SK-N-SH (cell line): ENCODE data around the gene CENPF. TPM values are rescaled to one million over a fixed set of nuclear protein-coding genes. Genes with fewer than 3 reads are reported as not detected.

Experiments
- CTCF ChIA-PET: fragments of 300-600, 350-600 bp; formaldehyde crosslinking; extraction: SDS; loops from one replicate; lab custom pipeline; 2021; lab: Yijun Ruan, JAX
- POLR2A ChIA-PET: fragments of 350-600 bp; sonication (Branson Sonifier 250); formaldehyde crosslinking; extraction: SDS; loops from one replicate; lab custom pipeline; 2020; ENCODE audit warnings: antibody characterized with exemption, inconsistent platforms; lab: Yijun Ruan, JAX
- DNase-seq: peaks from one replicate; pipeline ENCODE4 v3.0.0; 2012
- H2AFZ ChIP-seq: fragments of 200-600 bp; sonication (generic); 2 replicates; pipeline ENCODE4 v1.8.1; 2016; ENCODE audit warnings: antibody characterized with exemption, mild to moderate bottlenecking, low read depth
- H3F3A ChIP-seq: fragments of 200-600 bp; sonication (generic); replicated peaks from 2 replicates; pipeline ENCODE3; 2016; ENCODE audit warnings: antibody characterized with exemption, mild to moderate bottlenecking; ENCODE audit not compliant: insufficient read depth
- H3K27ac ChIP-seq, 2 experiments: fragments of 200-500 bp in 1 of 2; fragments of 200-600 bp in 1 of 2; sonication (Bioruptor generic) in 1 of 2; sonication (generic), shearing (Covaris generic) in 1 of 2; 2 replicates each; pipeline versions ENCODE4 v1.5.1 to v1.6.1; 2014 to 2016; ENCODE audit warnings: low read depth in 2 of 2, inconsistent platforms in 1 of 2, low read length in 1 of 2, mild to moderate bottlenecking in 1 of 2, mixed read lengths in 1 of 2
- H3K27me3 ChIP-seq: fragments of 200-600 bp; sonication (generic), shearing (Covaris generic); 2 replicates; pipeline ENCODE4 v1.6.1; 2016; ENCODE audit warnings: mixed run types; ENCODE audit not compliant: insufficient read depth
- H3K36me3 ChIP-seq, 2 experiments: fragments of 200-500 bp in 1 of 2; fragments of 200-600 bp in 1 of 2; sonication (Bioruptor generic) in 1 of 2; sonication (generic) in 1 of 2; replicated peaks in 1 of 2; 2 replicates each; pipeline versions ENCODE3 to v1.5.1; 2014 to 2016; ENCODE audit warnings: low read length in 1 of 2, mild to moderate bottlenecking in 1 of 2; ENCODE audit not compliant: insufficient read depth in 2 of 2, control insufficient read depth in 1 of 2
- H3K4me1 ChIP-seq, 2 experiments: fragments of 200-500 bp in 1 of 2; fragments of 200-600 bp in 1 of 2; sonication (Bioruptor generic) in 1 of 2; sonication (generic), shearing (Covaris generic) in 1 of 2; 2 replicates each; pipeline versions ENCODE4 v1.5.1 to v1.6.1; 2014 to 2016; ENCODE audit warnings: low read depth in 1 of 2, low read length in 1 of 2, mixed run types in 1 of 2; ENCODE audit not compliant: insufficient read depth in 2 of 2, control insufficient read depth in 1 of 2
- H3K4me2 ChIP-seq: fragments of 200-600 bp; sonication (generic), shearing (Covaris generic); 2 replicates; pipeline ENCODE4 v1.6.1; 2017; ENCODE audit warnings: mixed run types
- H3K4me3 ChIP-seq, 2 experiments: fragments of 200-500 bp in 1 of 2; fragments of 200-600 bp in 1 of 2; sonication (Bioruptor generic) in 1 of 2; sonication (generic), shearing (Covaris generic) in 1 of 2; 2 replicates each; pipeline versions ENCODE4 v1.5.1 to v1.8.1; 2014 to 2016; ENCODE audit warnings: low read depth in 2 of 2, inconsistent platforms in 1 of 2, low read length in 1 of 2, mild to moderate bottlenecking in 1 of 2, mixed read lengths in 1 of 2, moderate library complexity in 1 of 2
- H3K79me2 ChIP-seq: fragments of 200-600 bp; sonication (generic); 2 replicates; pipeline ENCODE4 v1.8.1; 2017; ENCODE audit warnings: mild to moderate bottlenecking; ENCODE audit not compliant: insufficient read depth
- H3K9ac ChIP-seq: fragments of 200-600 bp; sonication (generic); 2 replicates; pipeline ENCODE4 v1.6.1; 2017; ENCODE audit warnings: mixed run types
- H3K9me2 ChIP-seq: fragments of 200-600 bp; sonication (generic); 2 replicates; pipeline ENCODE4 v1.6.1; 2017; ENCODE audit warnings: mixed run types
- H3K9me3 ChIP-seq: fragments of 200-600 bp; sonication (generic); 2 replicates; pipeline ENCODE4 v1.6.1; 2017; ENCODE audit warnings: mixed run types, mild to moderate bottlenecking, moderate library complexity
- H4K20me1 ChIP-seq: fragments of 200-600 bp; sonication (generic); 2 replicates; pipeline ENCODE4 v1.6.1; 2017; ENCODE audit warnings: mild to moderate bottlenecking, mixed run types; ENCODE audit not compliant: insufficient read depth
- CHD2 ChIP-seq: fragments of 150-350 bp; IDR thresholded peaks from 2 replicates; pipeline ENCODE4 v1.6.1; 2018; ENCODE audit warnings: low read length; ENCODE audit not compliant: partially characterized antibody
- ELF1 ChIP-seq: IDR thresholded peaks from 2 replicates; pipeline ENCODE4 v1.4.0; 2012
- EP300 ChIP-seq, 2 experiments: IDR thresholded peaks; 2 replicates each; pipeline versions ENCODE4 v1.4.0 to v1.6.1; 2012; ENCODE audit warnings: borderline replicate concordance in 1 of 2, low read depth in 1 of 2, low read length in 1 of 2
- EZH2phosphoT487 ChIP-seq: fragments of 200-600 bp; sonication (generic); IDR thresholded peaks from 2 replicates; pipeline ENCODE4 v1.6.1; 2017; ENCODE audit warnings: low read depth, mixed run types, mild to moderate bottlenecking, antibody characterized with exemption, moderate library complexity, borderline replicate concordance
- FOXJ3 ChIP-seq: sonication (generic); formaldehyde crosslinking; IDR thresholded peaks from 2 replicates; pipeline ENCODE4 v1.5.1; 2020; ENCODE audit warnings: mild to moderate bottlenecking, missing genetic modification reagents
- GABPA ChIP-seq: IDR thresholded peaks from 2 replicates; pipeline ENCODE4 v1.4.0; 2012; ENCODE audit warnings: low read depth, mild to moderate bottlenecking
- IRF3 ChIP-seq: fragments of 150-350 bp; IDR thresholded peaks from 2 replicates; pipeline ENCODE4 v1.6.1; 2016; ENCODE audit warnings: mild to moderate bottlenecking, low read depth, low read length
- JUND ChIP-seq: IDR thresholded peaks from 2 replicates; pipeline ENCODE4 v1.4.0; 2012
- MAX ChIP-seq: IDR thresholded peaks from 2 replicates; pipeline ENCODE4 v1.4.0; 2012; ENCODE audit warnings: low read depth
- MEF2A ChIP-seq: IDR thresholded peaks from 2 replicates; pipeline ENCODE4 v1.4.0; 2012; ENCODE audit warnings: low read depth, borderline replicate concordance
- MXI1 ChIP-seq: IDR thresholded peaks from 2 replicates; pipeline ENCODE4 v1.6.1; 2012; ENCODE audit warnings: mild to moderate bottlenecking, low read depth, low read length, improper control_type of control experiment
- NFIC ChIP-seq: IDR thresholded peaks from 2 replicates; pipeline ENCODE4 v1.4.0; 2012; ENCODE audit warnings: borderline replicate concordance
- NRF1 ChIP-seq: IDR thresholded peaks from 2 replicates; pipeline ENCODE4 v1.6.1; 2012; ENCODE audit warnings: low read depth, mild to moderate bottlenecking, low read length
- PBX3 ChIP-seq: IDR thresholded peaks from 2 replicates; pipeline ENCODE4; 2012
- RCOR1 ChIP-seq: fragments of 150-350 bp; IDR thresholded peaks from 2 replicates; pipeline ENCODE4 v1.6.1; 2017; ENCODE audit warnings: antibody characterized with exemption, low read length
- SIN3A ChIP-seq: IDR thresholded peaks from 2 replicates; pipeline ENCODE4 v1.6.1; 2012; ENCODE audit warnings: low read depth, mild to moderate bottlenecking, low read length, moderate library complexity, borderline replicate concordance
- TAF1 ChIP-seq: IDR thresholded peaks from 2 replicates; pipeline ENCODE4 v1.6.1; 2012; ENCODE audit warnings: low read depth, mild to moderate bottlenecking, low read length, moderate library complexity, borderline replicate concordance
- TCF12 ChIP-seq: IDR thresholded peaks from 2 replicates; pipeline ENCODE4 v1.4.0; 2012
- TEAD4 ChIP-seq: IDR thresholded peaks from 2 replicates; pipeline ENCODE4 v1.4.0; 2012; ENCODE audit warnings: mild to moderate bottlenecking, borderline replicate concordance; ENCODE audit not compliant: insufficient read depth
- USF2 ChIP-seq: fragments of 150-350 bp; IDR thresholded peaks from 2 replicates; pipeline ENCODE4 v1.6.1; 2017; ENCODE audit warnings: antibody characterized with exemption, low read length, low read depth, borderline replicate concordance
- WGBS: methylation state at CpG from one replicate; pipeline ENCODE4 v1.1.6; 2017; ENCODE audit warnings: low lambda C conversion rate; 5-methylcytosine and 5-hydroxymethylcytosine counted together
- polyA plus RNA-seq, 3 experiments: library from polyadenylated mRNA; depleted of rRNA; stranded (reverse); fragments of >200 nt; gene quantifications; 2 replicates each; pipeline ENCODE4 v1.2.3, GENCODE V29; 2012

CENPF gene
- polyA plus RNA-seq, 1 of the 3 experiments (the other 2 are of a cell fraction) = 14.5 TPM

- peaks cover 60 to 81% of the 10 kb centered on the region in 2 experiments for H3K36me3 ChIP-seq
- POLR2A ChIA-PET = no interaction called here
Measured at GRCh38 chr1:214635086-214635485, 32.1 kb downstream of the CENPF start.

More at GRCh38 chr1:214635086-214635485, 32.1 kb downstream of the CENPF start:
- Histone ChIP-seq H3K4me1 (peaks cover 5 to 9% of the 10 kb centered on the region in 2 experiments; a peak in 3 of 4 replicates), H3K79me2 (peaks cover 4% of the 10 kb centered on the region; the same call in 1 of the 2 replicates), H3K4me2 (no peak overlapping the region), H3K9me2 (no peaks in the 10 kb centered on the region), H3K27ac (no peak overlapping the region), H4K20me1 (no peaks in the 10 kb centered on the region), H3K27me3 (no peaks in the 10 kb centered on the region), H3K4me3 (no peak overlapping the region), H2AFZ (no peak overlapping the region), H3K9ac (no peak overlapping the region), H3F3A (no peaks in the 10 kb centered on the region), H3K9me3 (no peaks in the 10 kb centered on the region)
- no peak for DNase-seq
- no peak for TF ChIP-seq EZH2phosphoT487
- no peak for TF ChIP-seq GABPA
- TF ChIP-seq TCF12 = no peak
- no peak for TF ChIP-seq MAX
- TF ChIP-seq ELF1 = no peak
- TF ChIP-seq PBX3 = no peak
- TF ChIP-seq TEAD4 = no peak
- TF ChIP-seq JUND = no peak
- no peak for TF ChIP-seq SIN3A
- no peak for TF ChIP-seq IRF3
- TF ChIP-seq FOXJ3 = no peak
- no peak for TF ChIP-seq RCOR1
- TF ChIP-seq USF2 = no peak
- no peak for TF ChIP-seq NFIC
- no peak for TF ChIP-seq MXI1
- no peak for TF ChIP-seq EP300 (IDR thresholded peaks at IDR 0.05; ENCODE audit: borderline replicate concordance in 1 of 2, low read depth in 1 of 2, low read length in 1 of 2)
- no peak for TF ChIP-seq TAF1
- no peak for TF ChIP-seq CHD2
- TF ChIP-seq MEF2A = no peak
- no peak for TF ChIP-seq NRF1
- CTCF ChIA-PET = interaction anchor here (1.0 to 6.4 kb wide), 8 partner anchors 9 to 374 kb away, joined by 3 to 77 read pairs (median 4); no protein-coding TSS in a partner anchor
- 96% methylated on average over 3 of the region's 3 CpGs for WGBS
